Measurements from ENCODE around the gene WIPI1. TPM values are rescaled to one million over a fixed set of nuclear protein-coding genes. Genes with fewer than 3 reads are reported as not detected.

WIPI1 gene
- total and polyA plus RNA-seq, 7 donors = 80.3 to 197 (median 136) TPM

DNA sequence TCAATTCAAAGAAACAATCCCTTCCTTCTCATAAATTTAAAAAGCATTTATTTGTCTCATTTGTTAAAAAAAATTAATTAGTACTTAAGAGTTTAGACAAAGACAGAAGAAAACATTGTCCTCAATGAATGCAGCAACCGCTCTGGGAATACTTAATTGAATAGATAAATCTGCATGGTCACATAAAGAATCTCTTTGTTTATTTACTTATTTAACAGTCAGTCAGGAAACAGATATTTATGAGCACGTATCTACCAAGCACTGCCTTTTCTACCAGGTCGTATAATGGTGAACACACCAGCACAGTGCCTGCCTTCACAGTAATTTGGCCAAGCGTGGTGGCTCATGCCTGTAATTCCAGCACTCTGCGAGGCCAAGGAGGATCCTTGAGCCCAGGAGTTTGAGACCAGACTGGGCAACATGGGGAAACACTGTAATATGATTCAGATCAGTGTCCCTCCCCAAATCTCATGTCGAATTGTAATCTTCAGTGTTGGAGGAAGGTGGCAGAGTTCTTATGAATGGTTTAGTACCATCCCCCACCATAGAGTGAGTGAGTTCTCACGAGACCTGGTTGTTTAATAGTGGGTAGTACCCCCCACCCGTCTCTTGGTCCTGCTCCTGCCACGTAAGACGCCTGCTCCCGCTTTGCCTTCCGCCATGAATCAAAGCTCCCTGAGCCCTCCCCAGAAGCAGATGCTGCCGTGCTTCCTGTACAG lies 8.1 kb downstream of the WIPI1 start:
- H3K4me1 ChIP-seq = peaks cover 32% of the 10 kb centered on the region
- peaks cover 9 to 84% of the 10 kb centered on the region in 2 donors for H3K36me3 ChIP-seq (ENCODE audit: insufficient read depth in 1 of 2, low read depth in 1 of 2)

DNA sequence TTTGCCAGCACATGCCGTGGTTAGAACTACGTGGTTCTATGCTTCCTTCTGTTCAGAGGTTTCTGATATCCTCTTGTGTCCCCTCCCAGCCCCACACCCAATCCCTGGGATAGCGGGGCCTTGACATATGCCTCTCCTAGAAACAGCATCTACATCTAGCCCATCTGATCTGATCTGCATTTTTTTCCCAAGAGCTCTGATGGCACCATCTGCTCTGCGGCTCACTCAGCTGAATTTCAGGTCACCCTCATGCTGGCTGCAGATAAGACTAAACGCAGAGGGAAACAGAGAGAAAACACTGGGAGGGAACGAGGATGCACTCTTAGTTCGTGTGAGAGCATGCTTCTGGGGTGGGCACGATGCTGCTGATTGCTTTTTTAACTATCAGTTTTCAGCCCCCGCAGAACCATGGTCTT lies 10.7 kb downstream of the WIPI1 start:
- ATAC-seq (no peak), DNase-seq (no peak)
- Histone ChIP-seq H3K27me3 (ENCODE audit: insufficient read depth in 3 of 3, low read length in 2 of 3) (no peaks in the 10 kb centered on the region), H3K36me3 (ENCODE audit: insufficient read depth in 1 of 2, low read depth in 1 of 2) (peaks cover 5 to 94% of the 10 kb centered on the region in 2 donors), H3K4me1 (peaks cover 26% of the 10 kb centered on the region), H3K27ac (peak overlapping the region; percentile 82), H3K9me3 (no peaks in the 10 kb centered on the region), H3K4me3 (no peak overlapping the region)
- TF ChIP-seq, protein P1, sequence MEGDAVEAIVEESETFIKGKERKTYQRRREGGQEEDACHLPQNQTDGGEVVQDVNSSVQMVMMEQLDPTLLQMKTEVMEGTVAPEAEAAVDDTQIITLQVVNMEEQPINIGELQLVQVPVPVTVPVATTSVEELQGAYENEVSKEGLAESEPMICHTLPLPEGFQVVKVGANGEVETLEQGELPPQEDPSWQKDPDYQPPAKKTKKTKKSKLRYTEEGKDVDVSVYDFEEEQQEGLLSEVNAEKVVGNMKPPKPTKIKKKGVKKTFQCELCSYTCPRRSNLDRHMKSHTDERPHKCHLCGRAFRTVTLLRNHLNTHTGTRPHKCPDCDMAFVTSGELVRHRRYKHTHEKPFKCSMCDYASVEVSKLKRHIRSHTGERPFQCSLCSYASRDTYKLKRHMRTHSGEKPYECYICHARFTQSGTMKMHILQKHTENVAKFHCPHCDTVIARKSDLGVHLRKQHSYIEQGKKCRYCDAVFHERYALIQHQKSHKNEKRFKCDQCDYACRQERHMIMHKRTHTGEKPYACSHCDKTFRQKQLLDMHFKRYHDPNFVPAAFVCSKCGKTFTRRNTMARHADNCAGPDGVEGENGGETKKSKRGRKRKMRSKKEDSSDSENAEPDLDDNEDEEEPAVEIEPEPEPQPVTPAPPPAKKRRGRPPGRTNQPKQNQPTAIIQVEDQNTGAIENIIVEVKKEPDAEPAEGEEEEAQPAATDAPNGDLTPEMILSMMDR (IDR thresholded peaks at IDR 0.05) = no peak
- intact Hi-C loops (cut with DNase I) = no loop called here
- 80 to 92% (median 86%) methylated on average over 9 of the region's 9 CpGs for WGBS, 3 donors

More for the DNA sequence above, 8.1 kb downstream of the WIPI1 start:
- DNase-seq = no peak
- Histone ChIP-seq H3K27ac (peak overlapping the region; percentile 36), H3K9me3 (no peaks in the 10 kb centered on the region), H3K27me3 (ENCODE audit: insufficient read depth in 3 of 3, low read length in 2 of 3) (no peaks in the 10 kb centered on the region), H3K4me3 (no peak overlapping the region)
- TF ChIP-seq, protein P1 (IDR thresholded peaks at IDR 0.05) = no peak
- WGBS, 3 donors = 72 to 79% (median 73%) methylated on average over 13 of the region's 13 CpGs
- intact Hi-C loops (cut with DNase I) = no loop called here
- ATAC-seq = peak in 2 of 4 donors; percentile 18 to 44

DNA sequence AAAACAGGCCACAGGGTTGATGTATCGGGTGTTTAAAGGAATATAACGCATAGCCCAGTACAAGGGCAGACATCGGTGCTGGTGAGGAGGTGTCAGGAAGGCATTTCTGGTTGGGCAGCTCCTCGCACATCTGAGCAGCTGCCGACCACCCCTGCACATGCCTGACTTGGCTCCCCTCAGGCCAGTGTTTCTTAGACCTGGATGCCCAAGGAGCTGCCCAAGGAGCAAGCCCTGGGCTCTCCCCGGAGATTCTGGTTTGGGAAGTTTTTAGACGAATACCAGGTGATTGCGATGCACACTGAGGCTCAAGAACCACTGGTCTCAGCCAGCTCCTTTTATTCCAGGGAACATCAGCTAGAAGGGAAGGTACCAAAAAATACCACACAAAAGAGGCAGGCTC lies 11.6 kb downstream of the WIPI1 start:
- Histone ChIP-seq H3K27me3 (ENCODE audit: insufficient read depth in 3 of 3, low read length in 2 of 3) (no peaks in the 10 kb centered on the region), H3K27ac (peak overlapping the region; percentile 82), H3K4me3 (no peak overlapping the region), H3K9me3 (no peaks in the 10 kb centered on the region), H3K4me1 (peaks cover 32% of the 10 kb centered on the region), H3K36me3 (ENCODE audit: insufficient read depth in 1 of 2, low read depth in 1 of 2) (peaks cover 0 to 94% of the 10 kb centered on the region in 2 donors)
- no peak for DNase-seq
- intact Hi-C loops (cut with DNase I) = no loop called here
- 73 to 93% (median 84%) methylated on average over 8 of the region's 8 CpGs for WGBS, 3 donors
- TF ChIP-seq, protein P1 (IDR thresholded peaks at IDR 0.05) = no peak
- no peak for ATAC-seq

DNA sequence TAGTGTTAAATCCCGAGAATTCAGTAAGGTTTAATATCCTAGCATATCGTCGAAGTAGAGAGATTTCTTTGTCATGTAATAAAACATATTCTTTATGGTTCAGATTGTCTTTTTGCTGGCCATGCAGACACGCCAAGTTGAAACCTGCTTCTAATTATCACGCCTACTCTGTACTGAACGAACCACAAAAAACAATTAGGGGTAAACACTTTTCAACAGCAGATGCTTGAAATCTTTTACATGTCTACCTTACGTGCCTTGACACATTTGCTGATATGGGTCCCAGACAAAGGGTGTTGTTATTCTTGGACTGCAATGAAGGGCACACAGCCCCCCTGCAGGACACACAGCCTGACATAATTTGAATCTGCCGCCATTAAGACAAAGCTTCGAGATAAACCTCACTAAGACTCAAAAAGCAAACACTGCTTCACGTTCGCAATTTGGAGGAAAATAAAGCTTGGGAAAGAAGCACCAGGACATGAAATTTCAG lies 13.3 kb downstream of the WIPI1 start:
- H3K4me1 ChIP-seq = peaks cover 41% of the 10 kb centered on the region
- ATAC-seq = peak in 2 of 4 donors; percentile 17 to 30

More for the DNA sequence above, 13.3 kb downstream of the WIPI1 start:
- Histone ChIP-seq H3K27ac (peak overlapping the region; percentile 82), H3K4me3 (no peak overlapping the region), H3K27me3 (ENCODE audit: insufficient read depth in 3 of 3, low read length in 2 of 3) (no peaks in the 10 kb centered on the region), H3K36me3 (ENCODE audit: insufficient read depth in 1 of 2, low read depth in 1 of 2) (peaks cover 6 to 77% of the 10 kb centered on the region in 2 donors), H3K9me3 (no peaks in the 10 kb centered on the region)
- TF ChIP-seq, protein P1 (IDR thresholded peaks at IDR 0.05) = no peak
- no peak for DNase-seq
- intact Hi-C loops (cut with DNase I) = no loop called here
- WGBS, 3 donors = 42 to 49% (median 49%) methylated on average over 11 of the region's 11 CpGs

Measured in psoas muscle (tissue), 8 donors.